Activated CD8-positive, alpha-beta T cell treated with anti-CD3 and anti-CD28 coated beads, Interleukin-2, amount 10 ng/mL, durations not matched to agents 7 days and 5 days (primary cell): ENCODE data around the gene AREL1. TPM values are rescaled to one million over a fixed set of nuclear protein-coding genes. Genes with fewer than 3 reads are reported as not detected.

Experiments used
- ATAC-seq: fragments of 150-1000 bp; cut with Tn5 transposase; one replicate; pipeline ENCODE4 v1.10.0; 2021; ENCODE audit warnings: moderate library complexity
- CTCF ChIA-PET: fragments of 350-600 bp; sonication (Branson Sonifier 250); formaldehyde crosslinking; loops from one replicate; lab custom pipeline; 2021; ENCODE audit warnings: antibody characterized with exemption; lab: Charles Lee
- POLR2A ChIA-PET: fragments of 350-600 bp; sonication (Branson Sonifier 250); formaldehyde crosslinking; loops from one replicate; lab custom pipeline; 2021; ENCODE audit warnings: antibody characterized with exemption; lab: Charles Lee
- DNase-seq: peaks from one replicate; pipeline ENCODE4 v3.0.0-alpha.2; 2020
- H3K27ac Mint-ChIP-seq: one replicate; pipeline ENCODE4 v1.8.0; 2021; ENCODE audit warnings: mild to moderate bottlenecking, mixed read lengths
- H3K27me3 Mint-ChIP-seq: one replicate; pipeline ENCODE4 v1.8.0; 2021; ENCODE audit warnings: low read depth, mixed read lengths
- H3K36me3 Mint-ChIP-seq: one replicate; pipeline ENCODE4 v1.8.0; 2021; ENCODE audit warnings: low read depth, mixed read lengths
- H3K4me1 Mint-ChIP-seq: one replicate; pipeline ENCODE4 v1.8.0; 2021; ENCODE audit warnings: low read depth, mixed read lengths
- H3K4me3 Mint-ChIP-seq: one replicate; pipeline ENCODE4 v1.8.0; 2021; ENCODE audit warnings: mild to moderate bottlenecking, mixed read lengths
- H3K9me3 Mint-ChIP-seq: one replicate; pipeline ENCODE4 v1.8.0; 2022; ENCODE audit warnings: mixed read lengths; ENCODE audit not compliant: insufficient read depth
- total RNA-seq, 2 experiments: library from RNA; stranded (reverse); gene quantifications; one replicate each; pipeline ENCODE4 v1.2.3, GENCODE V29; 2021

The AREL1 gene
- total RNA-seq, 2 experiments from 2014 or later: 44.1 to 44.9 TPM

- ChIA-PET CTCF (interaction anchor here (1.1 kb wide), 1 partner anchor 48 kb away, joined by 5 read pairs; no protein-coding TSS in a partner anchor), POLR2A (no interaction called here)
- Mint-ChIP-seq H3K9me3 (no peaks in the 10 kb centered on the region), H3K4me1 (no peaks in the 10 kb centered on the region), H3K4me3 (no peak overlapping the region), H3K27ac (no peak overlapping the region), H3K27me3 (no peaks in the 10 kb centered on the region), H3K36me3 (peaks cover 14% of the 10 kb centered on the region)
- ATAC-seq (no peak), DNase-seq (no peak)
Measured at GRCh38 chr14:74656964-74657363, 55.9 kb downstream of the AREL1 start.

GRCh38 chr14:74655599-74656395 lies 57.1 kb downstream of the AREL1 start:
- ATAC-seq (no peak), DNase-seq (no peak)
- H3K27me3 Mint-ChIP-seq: no peaks in the 10 kb centered on the region
- CTCF ChIA-PET: interaction anchor here (1.1 kb wide), 1 partner anchor 47 kb away, joined by 5 read pairs; no protein-coding TSS in a partner anchor
- H3K9me3 Mint-ChIP-seq: no peaks in the 10 kb centered on the region
- peaks cover 9% of the 10 kb centered on the region for H3K36me3 Mint-ChIP-seq
- H3K27ac Mint-ChIP-seq: no peak overlapping the region
- H3K4me3 Mint-ChIP-seq: no peak overlapping the region
- peaks cover 10% of the 10 kb centered on the region for H3K4me1 Mint-ChIP-seq
- POLR2A ChIA-PET: no interaction called here

- peaks cover 12% of the 10 kb centered on the region for H3K4me1 Mint-ChIP-seq
Measured at GRCh38 chr14:74654931-74655330, 57.9 kb downstream of the AREL1 start.

GRCh38 chr14:74653386-74654138 lies 59.3 kb downstream of the AREL1 start:
- Mint-ChIP-seq H3K27ac (no peak overlapping the region), H3K4me1 (peaks cover 12% of the 10 kb centered on the region), H3K4me3 (no peak overlapping the region), H3K36me3 (peaks cover 2% of the 10 kb centered on the region), H3K9me3 (no peaks in the 10 kb centered on the region), H3K27me3 (no peaks in the 10 kb centered on the region)
- ATAC-seq (no peak), DNase-seq (no peak)
- ChIA-PET POLR2A (interaction anchor here (1.0 kb wide), 1 partner anchor 37 kb away, joined by 3 read pairs; no protein-coding TSS in a partner anchor), CTCF (interaction anchor here (1.2 kb wide), 1 partner anchor 151 kb away, joined by 3 read pairs; no protein-coding TSS in a partner anchor)

More at GRCh38 chr14:74654931-74655330, 57.9 kb downstream of the AREL1 start:
- DNase-seq: no peak
- H3K9me3 Mint-ChIP-seq: no peaks in the 10 kb centered on the region
- H3K4me3 Mint-ChIP-seq: no peak overlapping the region
- H3K36me3 Mint-ChIP-seq: peaks cover 8% of the 10 kb centered on the region
- POLR2A ChIA-PET: no interaction called here
- no peak overlapping the region for H3K27ac Mint-ChIP-seq
- no peak for ATAC-seq
- no peaks in the 10 kb centered on the region for H3K27me3 Mint-ChIP-seq
- CTCF ChIA-PET: no interaction called here

- CTCF ChIA-PET: interaction anchor here (1.7 kb wide), 1 partner anchor 34 kb away, joined by 6 read pairs; no protein-coding TSS in a partner anchor
- POLR2A ChIA-PET: interaction anchor here (0.8 kb wide), 1 partner anchor 33 kb away, joined by 4 read pairs; no protein-coding TSS in a partner anchor
- H3K4me3 Mint-ChIP-seq: no peak overlapping the region
- H3K4me1 Mint-ChIP-seq: peaks cover 12% of the 10 kb centered on the region
- H3K9me3 Mint-ChIP-seq: no peaks in the 10 kb centered on the region
- DNase-seq (no peak), ATAC-seq (no peak)
- no peaks in the 10 kb centered on the region for H3K27me3 Mint-ChIP-seq
- H3K27ac Mint-ChIP-seq: no peak overlapping the region
- peaks cover 2% of the 10 kb centered on the region for H3K36me3 Mint-ChIP-seq
Measured at GRCh38 chr14:74652541-74652940, 60.3 kb downstream of the AREL1 start.

- Mint-ChIP-seq H3K4me3 (no peak overlapping the region), H3K27me3 (no peaks in the 10 kb centered on the region), H3K36me3 (no peaks in the 10 kb centered on the region), H3K9me3 (no peaks in the 10 kb centered on the region), H3K27ac (no peak overlapping the region), H3K4me1 (peaks cover 12% of the 10 kb centered on the region)
- DNase-seq: no peak
- ChIA-PET POLR2A (interaction anchor here (0.7 to 1.8 kb wide), 2 partner anchors 11 to 303 kb away, joined by 3 to 6 read pairs; partner anchors contain the start of gene VRTN), CTCF (interaction anchor here (1.7 to 2.4 kb wide), 3 partner anchors 32 to 153 kb away, joined by 6 read pairs; partner anchors contain the start of gene LTBP2)
- no peak for ATAC-seq
Measured at GRCh38 chr14:74650927-74651686, 61.8 kb downstream of the AREL1 start.

- Mint-ChIP-seq H3K4me3 (no peak overlapping the region), H3K36me3 (no peaks in the 10 kb centered on the region), H3K27ac (no peak overlapping the region), H3K9me3 (no peaks in the 10 kb centered on the region), H3K27me3 (no peaks in the 10 kb centered on the region), H3K4me1 (peaks cover 12% of the 10 kb centered on the region)
- ATAC-seq (no peak), DNase-seq (no peak)
- ChIA-PET CTCF (interaction anchor here (1.7 to 2.4 kb wide), 2 partner anchors 37 to 154 kb away, joined by 6 read pairs; partner anchors contain the start of gene LTBP2), POLR2A (interaction anchor here (1.8 kb wide), 1 partner anchor 9 kb away, joined by 6 read pairs; no protein-coding TSS in a partner anchor)
Measured at GRCh38 chr14:74649673-74650072, 63.2 kb downstream of the AREL1 start.

GRCh38 chr14:74649167-74649566 lies 63.7 kb downstream of the AREL1 start:
- ChIA-PET CTCF (interaction anchor here (2.4 kb wide), 1 partner anchor 37 kb away, joined by 6 read pairs; the partner anchor contains the start of gene LTBP2), POLR2A (interaction anchor here (1.8 kb wide), 1 partner anchor 9 kb away, joined by 6 read pairs; no protein-coding TSS in a partner anchor)
- DNase-seq (no peak), ATAC-seq (no peak)
- Mint-ChIP-seq H3K36me3 (no peaks in the 10 kb centered on the region), H3K4me3 (no peak overlapping the region), H3K4me1 (peaks cover 12% of the 10 kb centered on the region), H3K27me3 (no peaks in the 10 kb centered on the region), H3K9me3 (no peaks in the 10 kb centered on the region), H3K27ac (no peak overlapping the region)

GRCh38 chr14:74648601-74649000 lies 64.3 kb downstream of the AREL1 start:
- Mint-ChIP-seq H3K27me3 (peaks cover 1% of the 10 kb centered on the region), H3K9me3 (no peaks in the 10 kb centered on the region), H3K4me1 (peaks cover 12% of the 10 kb centered on the region), H3K27ac (no peak overlapping the region), H3K36me3 (no peaks in the 10 kb centered on the region), H3K4me3 (no peak overlapping the region)
- no peak for ATAC-seq
- DNase-seq: no peak
- ChIA-PET POLR2A (no interaction called here), CTCF (interaction anchor here (1.0 kb wide), 1 partner anchor 18 kb away, joined by 3 read pairs; no protein-coding TSS in a partner anchor)

GRCh38 chr14:74647678-74648461 lies 65.0 kb downstream of the AREL1 start:
- H3K27ac Mint-ChIP-seq: peak overlapping the region; percentile 34
- ChIA-PET CTCF (interaction anchor here (1.0 kb wide), 1 partner anchor 19 kb away, joined by 3 read pairs; no protein-coding TSS in a partner anchor), POLR2A (interaction anchor here (0.7 kb wide), 1 partner anchor 73 kb away, joined by 3 read pairs; no protein-coding TSS in a partner anchor)
- no peak overlapping the region for H3K4me3 Mint-ChIP-seq
- DNase-seq (no peak), ATAC-seq (no peak)
- H3K36me3 Mint-ChIP-seq: no peaks in the 10 kb centered on the region
- H3K4me1 Mint-ChIP-seq: peaks cover 12% of the 10 kb centered on the region
- H3K9me3 Mint-ChIP-seq: no peaks in the 10 kb centered on the region
- peaks cover 6% of the 10 kb centered on the region for H3K27me3 Mint-ChIP-seq
